ENCODE results near the gene CEP290. TPM values are rescaled to one million over a fixed set of nuclear protein-coding genes. Genes with fewer than 3 reads are reported as not detected.

The CEP290 gene
- total RNA-seq, 4 donors from 2014 or later: 11.3 to 31.3 (median 16.4) TPM

GRCh38 chr12:88175544-88175943, 33.7 kb upstream of the CEP290 start:
- Histone ChIP-seq H3K36me3 (peaks cover 0 to 76% of the 10 kb centered on the region in 2 donors), H3K9me3 (no peaks in the 10 kb centered on the region), H3K4me1 (no peaks in the 10 kb centered on the region), H3K27ac (no peak overlapping the region), H3K4me3 (no peak overlapping the region), H3K27me3 (no peaks in the 10 kb centered on the region)
- no peak for ATAC-seq
- 78 to 83% methylated on average over 1 to 3 of the region's 3 CpGs for WGBS, 2 donors (ENCODE audit: low coverage in 1 of 2)
- TF ChIP-seq EP300 (IDR thresholded peaks at IDR 0.05) (no peak), POLR2A (IDR thresholded peaks at IDR 0.05) (no peak), POLR2AphosphoS5 (IDR thresholded peaks at IDR 0.05) (no peak)
- TF ChIP-seq, protein P1, sequence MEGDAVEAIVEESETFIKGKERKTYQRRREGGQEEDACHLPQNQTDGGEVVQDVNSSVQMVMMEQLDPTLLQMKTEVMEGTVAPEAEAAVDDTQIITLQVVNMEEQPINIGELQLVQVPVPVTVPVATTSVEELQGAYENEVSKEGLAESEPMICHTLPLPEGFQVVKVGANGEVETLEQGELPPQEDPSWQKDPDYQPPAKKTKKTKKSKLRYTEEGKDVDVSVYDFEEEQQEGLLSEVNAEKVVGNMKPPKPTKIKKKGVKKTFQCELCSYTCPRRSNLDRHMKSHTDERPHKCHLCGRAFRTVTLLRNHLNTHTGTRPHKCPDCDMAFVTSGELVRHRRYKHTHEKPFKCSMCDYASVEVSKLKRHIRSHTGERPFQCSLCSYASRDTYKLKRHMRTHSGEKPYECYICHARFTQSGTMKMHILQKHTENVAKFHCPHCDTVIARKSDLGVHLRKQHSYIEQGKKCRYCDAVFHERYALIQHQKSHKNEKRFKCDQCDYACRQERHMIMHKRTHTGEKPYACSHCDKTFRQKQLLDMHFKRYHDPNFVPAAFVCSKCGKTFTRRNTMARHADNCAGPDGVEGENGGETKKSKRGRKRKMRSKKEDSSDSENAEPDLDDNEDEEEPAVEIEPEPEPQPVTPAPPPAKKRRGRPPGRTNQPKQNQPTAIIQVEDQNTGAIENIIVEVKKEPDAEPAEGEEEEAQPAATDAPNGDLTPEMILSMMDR (IDR thresholded peaks at IDR 0.05): no peak

- no peak overlapping the region for H3K27ac ChIP-seq
- no peaks in the 10 kb centered on the region for H3K9me3 ChIP-seq
- no peaks in the 10 kb centered on the region for H3K27me3 ChIP-seq
- no peak for TF ChIP-seq POLR2A (IDR thresholded peaks at IDR 0.05)
- TF ChIP-seq, protein P1 (IDR thresholded peaks at IDR 0.05): no peak
- H3K4me1 ChIP-seq: no peaks in the 10 kb centered on the region
- peaks cover 0 to 63% of the 10 kb centered on the region in 2 donors for H3K36me3 ChIP-seq
- no peak overlapping the region for H3K4me3 ChIP-seq
- no peak for ATAC-seq
These were observed 31.0 kb upstream of the CEP290 start for GRCh38 chr12:88172844-88173407.

DNA sequence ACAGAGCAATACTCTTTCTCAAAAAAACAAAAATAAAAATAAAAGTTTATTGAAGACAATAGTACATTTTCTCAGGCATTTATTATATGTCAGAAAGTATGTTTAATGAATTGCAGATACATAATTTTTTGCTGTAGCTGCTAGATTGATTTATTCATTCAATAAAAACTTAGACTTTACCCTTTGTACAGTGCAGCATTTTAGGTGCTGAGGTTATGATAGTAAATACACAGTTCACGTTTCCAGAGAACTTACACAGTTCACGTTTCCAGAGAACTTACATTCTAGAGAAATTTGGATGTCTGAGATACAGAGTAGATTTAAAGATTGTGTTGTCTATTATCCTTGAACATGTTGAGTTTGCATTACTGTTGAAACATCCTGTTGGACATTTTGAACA, 25.5 kb upstream of the CEP290 start:
- no peaks in the 10 kb centered on the region for H3K4me1 ChIP-seq
- no peak overlapping the region for H3K27ac ChIP-seq
- no peak overlapping the region for H3K4me3 ChIP-seq
- TF ChIP-seq POLR2AphosphoS5 (IDR thresholded peaks at IDR 0.05): no peak
- TF ChIP-seq, protein P1 (IDR thresholded peaks at IDR 0.05): no peak
- TF ChIP-seq EP300 (IDR thresholded peaks at IDR 0.05): no peak
- no peak for TF ChIP-seq POLR2A (IDR thresholded peaks at IDR 0.05)
- peaks cover 8 to 51% of the 10 kb centered on the region in 2 donors for H3K36me3 ChIP-seq
- H3K9me3 ChIP-seq: no peaks in the 10 kb centered on the region
- no peaks in the 10 kb centered on the region for H3K27me3 ChIP-seq
- 91 to 100% methylated on average over 2 of the region's 2 CpGs for WGBS, 2 donors (ENCODE audit: low coverage in 1 of 2)
- ATAC-seq: no peak

DNA sequence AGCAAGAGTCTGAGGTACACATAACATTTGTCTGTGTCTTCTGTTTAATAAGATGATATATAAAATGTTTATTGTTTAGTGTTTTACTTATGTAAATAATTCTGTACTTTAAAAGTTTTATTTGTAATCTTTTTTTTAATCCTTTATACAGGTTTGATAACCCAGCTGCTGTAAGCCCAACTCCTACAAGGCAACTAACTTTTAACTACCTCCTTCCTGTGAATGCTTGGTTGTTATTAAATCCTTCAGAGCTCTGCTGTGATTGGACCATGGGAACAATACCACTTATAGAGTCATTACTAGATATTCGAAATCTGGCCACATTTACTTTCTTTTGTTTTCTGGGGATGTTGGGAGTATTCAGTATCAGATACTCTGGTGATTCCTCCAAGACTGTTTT, 24.3 kb upstream of the CEP290 start:
- no peaks in the 10 kb centered on the region for H3K4me1 ChIP-seq
- no peaks in the 10 kb centered on the region for H3K9me3 ChIP-seq
- H3K27ac ChIP-seq: no peak overlapping the region
- ATAC-seq: no peak
- no peak for TF ChIP-seq POLR2A (IDR thresholded peaks at IDR 0.05)
- no peak for TF ChIP-seq POLR2AphosphoS5 (IDR thresholded peaks at IDR 0.05)
- peaks cover 8 to 52% of the 10 kb centered on the region in 2 donors for H3K36me3 ChIP-seq
- no peak overlapping the region for H3K4me3 ChIP-seq
- 75 to 100% methylated on average over 1 of the region's 1 CpG for WGBS, 2 donors (ENCODE audit: low coverage in 1 of 2)
- H3K27me3 ChIP-seq: no peaks in the 10 kb centered on the region

GRCh38 chr12:88163371-88163770, 21.5 kb upstream of the CEP290 start:
- no peaks in the 10 kb centered on the region for H3K4me1 ChIP-seq
- H3K9me3 ChIP-seq: no peaks in the 10 kb centered on the region
- TF ChIP-seq, protein P1 (IDR thresholded peaks at IDR 0.05): no peak
- TF ChIP-seq POLR2AphosphoS5 (IDR thresholded peaks at IDR 0.05): no peak
- TF ChIP-seq POLR2A (IDR thresholded peaks at IDR 0.05): no peak
- no peak for TF ChIP-seq EP300 (IDR thresholded peaks at IDR 0.05)
- no peak overlapping the region for H3K27ac ChIP-seq
- H3K4me3 ChIP-seq: no peak overlapping the region
- H3K27me3 ChIP-seq: no peaks in the 10 kb centered on the region
- 95 to 100% methylated on average over 1 to 2 of the region's 2 CpGs for WGBS, 2 donors (ENCODE audit: low coverage in 1 of 2)
- ATAC-seq: no peak
- H3K36me3 ChIP-seq: peaks cover 8 to 48% of the 10 kb centered on the region in 2 donors

Measured in gastroesophageal sphincter (tissue), 4 donors.